GM19328 (cell line): Measurements from ENCODE around the gene ME1.
"Not testable (repeated sequence)": the region's sequence is repeated elsewhere in the genome, so short reads cannot be mapped to it uniquely, and the experiment has no call there.

ENCODE experiments used
- ATAC-seq: cut with Tn5 transposase; IDR thresholded peaks from one replicate; pipeline ENCODE4 v1.9.1; 2021; ENCODE audit warnings: mild to moderate bottlenecking, moderate library complexity; ENCODE audit not compliant: unreplicated experiment

The ME1 gene

DNA sequence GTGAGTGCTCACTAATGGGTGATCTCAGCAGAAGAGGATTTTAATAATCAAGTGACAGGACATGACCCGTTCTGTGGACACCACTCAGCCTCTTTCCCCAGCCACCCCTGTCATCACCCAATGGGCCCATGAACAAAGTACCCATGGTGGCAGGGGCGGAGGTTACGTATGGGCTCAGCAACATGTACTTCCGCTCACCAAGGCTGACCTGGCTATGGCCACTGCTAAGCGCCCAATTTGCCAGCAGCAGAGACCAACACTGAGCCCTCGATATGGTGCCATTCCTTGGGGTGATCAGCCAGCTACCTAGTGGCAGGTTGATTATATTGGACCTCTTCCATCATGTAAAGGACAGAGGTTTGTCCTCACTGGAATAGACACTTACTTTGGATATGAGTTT, 68.5 kb downstream of the ME1 start:
- not testable (repeated sequence) for ATAC-seq

- no peak for ATAC-seq
Observed at GRCh38 chr6:83359638-83360037, 71.2 kb downstream of the ME1 start.

DNA sequence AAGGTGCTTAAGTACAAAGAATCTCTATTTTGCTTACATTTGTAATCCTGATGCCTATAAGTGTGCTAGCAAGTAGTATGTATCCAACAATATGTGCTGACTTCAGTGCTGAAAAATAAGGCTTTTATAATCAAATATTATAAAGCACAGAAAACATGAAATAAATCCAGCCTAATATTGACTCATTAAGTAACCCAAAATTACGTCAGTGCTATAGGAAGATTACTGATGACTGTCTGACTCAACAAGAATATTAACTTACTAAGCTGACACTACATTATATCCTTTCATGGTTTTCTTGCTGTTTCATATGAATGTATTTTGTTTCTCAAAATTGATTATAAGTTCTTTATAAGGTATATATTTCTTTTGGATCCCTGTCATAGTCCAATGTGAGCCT, 76.1 kb downstream of the ME1 start:
- ATAC-seq, result no peak

DNA sequence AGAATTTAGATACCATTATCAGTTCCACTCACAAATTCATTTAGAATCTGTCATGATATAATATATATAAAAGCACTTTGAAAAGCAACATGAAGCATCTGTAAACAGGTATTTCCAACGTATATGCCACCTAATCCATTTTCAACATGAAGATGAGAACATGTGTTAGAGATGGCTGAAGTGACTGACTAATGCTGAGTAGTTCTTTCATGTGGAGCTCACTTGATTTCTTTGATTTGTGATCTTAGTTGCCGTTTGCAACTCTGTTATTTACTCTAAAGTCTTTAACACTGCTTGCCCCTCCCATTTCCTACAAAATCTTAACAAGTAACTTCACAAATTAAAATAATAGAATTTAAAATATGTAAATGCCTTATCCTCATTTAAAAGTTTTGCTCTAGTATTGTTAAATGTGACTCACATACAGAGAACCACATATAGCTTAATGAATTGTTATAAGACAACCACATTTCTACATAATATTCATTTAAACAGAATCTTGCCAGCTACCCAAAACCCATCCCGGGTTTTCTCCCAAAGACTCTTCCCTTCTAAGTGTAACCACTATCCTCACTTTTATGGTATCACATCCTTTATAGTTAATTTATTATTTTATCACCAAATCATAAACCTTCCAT, 78.3 kb downstream of the ME1 start:
- ATAC-seq, result no peak

DNA sequence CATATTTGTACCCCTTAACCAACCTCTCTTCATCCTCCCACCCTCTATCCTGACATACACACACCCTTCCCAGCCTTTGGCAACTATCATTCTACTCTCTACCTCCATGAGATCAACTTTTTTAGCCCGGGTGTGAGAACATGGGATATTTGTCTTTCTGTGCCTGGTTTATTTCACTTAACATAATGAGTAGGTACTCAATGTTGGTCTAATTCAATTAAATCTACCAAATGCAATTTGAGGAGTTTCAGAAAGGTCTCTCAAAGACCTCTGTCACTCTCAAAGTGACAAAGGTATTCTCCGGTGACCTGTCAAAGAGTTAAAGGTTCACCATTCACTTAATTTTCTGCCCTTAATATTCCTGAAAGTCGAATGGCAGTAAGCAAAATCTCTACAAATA, 87.7 kb downstream of the ME1 start:
- no peak for ATAC-seq

DNA sequence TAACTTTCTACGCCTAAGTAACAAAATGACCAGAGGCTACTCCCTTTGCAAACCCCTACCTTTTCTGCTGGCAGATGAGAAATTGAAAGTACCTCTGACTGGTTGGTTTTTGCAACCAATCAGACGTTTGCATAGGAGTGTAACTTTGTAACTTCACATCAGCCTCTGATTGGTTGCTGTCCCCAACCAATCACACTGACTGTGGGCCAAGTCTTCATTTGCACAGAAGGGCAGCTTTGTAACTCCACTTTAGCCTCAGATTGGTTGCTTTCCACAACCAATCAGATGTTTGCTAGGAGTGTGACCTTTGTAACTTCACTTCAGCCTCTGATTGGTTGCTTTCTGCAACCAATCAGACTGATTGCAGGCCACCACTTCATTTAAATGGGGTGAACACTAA, 89.1 kb downstream of the ME1 start:
- no peak for ATAC-seq

DNA sequence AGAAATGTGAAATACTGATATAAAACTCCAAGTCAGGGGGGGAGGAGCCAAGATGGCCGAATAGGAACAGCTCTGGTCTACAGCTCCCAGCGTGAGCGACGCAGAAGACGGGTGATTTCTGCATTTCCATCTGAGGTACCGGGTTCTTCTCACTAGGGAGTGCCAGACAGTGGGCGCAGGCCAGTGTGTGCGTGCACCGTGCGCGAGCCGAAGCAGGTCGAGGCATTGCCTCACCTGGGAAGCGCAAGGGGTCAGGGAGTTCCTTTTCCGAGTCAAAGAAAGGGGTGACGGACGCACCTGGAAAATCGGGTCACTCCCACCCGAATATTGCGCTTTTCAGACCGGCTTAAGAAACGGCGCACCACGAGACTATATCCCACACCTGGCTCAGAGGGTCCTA, 96.9 kb downstream of the ME1 start:
- ATAC-seq, result not testable (repeated sequence)

DNA sequence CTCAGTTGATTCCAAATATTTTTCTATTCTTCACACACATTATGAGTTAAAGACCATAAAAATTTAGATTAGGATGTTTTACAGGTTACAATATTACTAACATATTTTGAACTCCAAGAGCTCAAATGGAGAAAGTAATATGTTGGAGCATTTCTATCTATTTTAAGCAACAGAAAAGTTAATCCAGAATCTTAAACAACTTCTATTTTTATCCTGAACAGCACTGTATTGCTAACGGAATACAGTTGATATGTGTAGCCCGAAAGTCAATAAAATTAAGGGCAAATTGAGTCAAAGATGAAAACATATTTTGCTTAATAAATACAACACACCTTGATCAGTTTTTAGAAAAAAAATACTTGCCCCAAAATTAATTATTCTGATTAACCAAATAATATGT, 97.4 kb downstream of the ME1 start:
- no peak for ATAC-seq

DNA sequence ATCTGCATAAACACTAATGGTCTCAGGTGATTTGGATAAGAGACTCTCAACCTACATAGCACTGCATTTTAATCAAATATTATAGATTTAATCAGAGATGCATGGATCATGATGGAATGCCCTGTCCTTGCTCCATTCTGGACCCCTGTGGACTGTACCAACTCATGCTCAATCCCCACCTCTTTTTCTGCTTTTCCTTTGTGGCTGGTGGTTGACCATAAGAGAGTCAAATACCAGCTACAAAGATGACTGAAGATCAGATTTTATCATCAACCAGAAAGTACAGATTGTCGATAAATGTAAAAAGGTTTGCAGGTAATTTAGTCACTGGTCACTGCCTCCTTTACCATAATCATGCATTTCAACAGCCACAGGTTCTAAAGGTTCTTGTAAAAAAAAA, 116.2 kb downstream of the ME1 start:
- no peak for ATAC-seq

- no peak for ATAC-seq
Observed at GRCh38 chr6:83313882-83314281, 117.0 kb downstream of the ME1 start.

DNA sequence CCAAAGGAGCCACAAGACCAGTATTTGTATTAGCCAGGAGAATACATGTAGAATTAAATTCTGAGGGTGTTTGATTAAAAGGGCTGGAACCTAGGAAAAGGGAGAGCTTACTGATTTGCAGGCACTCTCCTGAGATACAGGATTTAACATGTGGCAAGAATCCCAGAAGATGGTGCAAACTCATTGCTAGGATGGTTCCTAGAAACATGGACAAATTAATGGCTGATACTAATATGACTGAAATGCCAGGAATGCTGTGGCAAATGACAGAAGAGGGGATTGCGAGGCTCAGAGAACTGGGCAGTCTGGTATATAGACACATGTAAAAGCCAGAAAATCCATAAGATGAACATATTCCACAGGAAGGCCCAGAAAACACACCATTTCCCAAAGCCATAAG, 119.6 kb downstream of the ME1 start:
- no peak for ATAC-seq

- ATAC-seq, result no peak
Observed at GRCh38 chr6:83310046-83310445, 120.8 kb downstream of the ME1 start.

GRCh38 chr6:83309344-83309743, 121.5 kb downstream of the ME1 start:
- ATAC-seq, result no peak

- no peak for ATAC-seq
Observed at GRCh38 chr6:83308833-83309232, 122.0 kb downstream of the ME1 start.

DNA sequence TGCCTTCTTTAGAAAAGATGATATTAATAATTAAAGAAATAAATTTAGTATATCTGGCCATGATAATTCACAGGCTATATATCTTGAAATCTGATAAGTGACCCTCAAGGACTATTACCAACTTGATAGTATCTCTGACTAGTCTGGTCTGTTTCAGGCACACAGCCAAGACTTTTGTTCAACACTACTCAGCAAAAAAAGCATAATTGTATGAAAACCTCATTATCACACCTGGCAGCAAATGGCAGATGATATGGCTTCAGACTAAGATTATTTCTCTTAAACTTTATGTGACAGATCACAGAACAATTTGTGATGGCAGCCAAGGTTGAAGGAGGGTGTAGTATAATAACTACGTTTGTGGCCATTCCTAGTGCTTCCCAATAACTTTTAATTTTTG, 123.0 kb downstream of the ME1 start:
- no peak for ATAC-seq

DNA sequence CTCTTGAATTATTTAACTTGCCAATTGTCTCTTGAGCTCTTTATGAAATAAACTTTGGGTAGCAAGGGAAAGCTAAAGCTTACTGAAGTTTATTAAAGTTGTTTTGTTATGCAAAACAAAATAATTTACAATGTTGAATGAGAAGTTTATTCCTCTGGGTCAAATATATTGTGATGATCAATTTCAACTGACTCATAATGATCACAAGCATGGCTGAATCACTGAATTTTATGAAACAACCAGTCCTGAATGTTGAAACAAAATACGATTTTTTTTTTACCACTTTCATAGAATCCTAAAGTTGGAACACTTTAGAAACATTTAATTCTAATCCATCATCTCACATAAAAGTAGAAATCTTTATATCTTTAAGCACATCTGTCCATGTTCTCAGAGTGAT, 127.4 kb downstream of the ME1 start:
- ATAC-seq, result no peak

DNA sequence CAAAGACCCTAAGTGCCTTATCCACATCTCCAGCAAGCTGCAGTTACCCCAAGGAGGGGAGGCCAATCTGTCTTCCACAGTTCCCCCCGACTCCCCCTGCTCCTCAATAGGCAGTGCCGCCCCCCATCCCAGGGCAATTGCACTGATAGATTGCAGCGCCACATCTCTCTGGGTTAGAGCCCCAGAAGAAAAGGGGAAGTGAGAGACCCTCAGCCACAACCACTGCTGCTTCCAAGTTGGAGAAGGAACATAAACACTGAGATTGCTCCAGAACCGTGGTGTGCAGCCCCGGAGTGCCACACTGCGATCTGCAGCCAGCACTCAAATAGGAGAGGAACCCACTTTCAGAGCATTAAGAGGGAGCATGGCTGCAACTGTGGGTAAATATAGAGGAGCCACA, 136.2 kb downstream of the ME1 start:
- ATAC-seq, result no peak

DNA sequence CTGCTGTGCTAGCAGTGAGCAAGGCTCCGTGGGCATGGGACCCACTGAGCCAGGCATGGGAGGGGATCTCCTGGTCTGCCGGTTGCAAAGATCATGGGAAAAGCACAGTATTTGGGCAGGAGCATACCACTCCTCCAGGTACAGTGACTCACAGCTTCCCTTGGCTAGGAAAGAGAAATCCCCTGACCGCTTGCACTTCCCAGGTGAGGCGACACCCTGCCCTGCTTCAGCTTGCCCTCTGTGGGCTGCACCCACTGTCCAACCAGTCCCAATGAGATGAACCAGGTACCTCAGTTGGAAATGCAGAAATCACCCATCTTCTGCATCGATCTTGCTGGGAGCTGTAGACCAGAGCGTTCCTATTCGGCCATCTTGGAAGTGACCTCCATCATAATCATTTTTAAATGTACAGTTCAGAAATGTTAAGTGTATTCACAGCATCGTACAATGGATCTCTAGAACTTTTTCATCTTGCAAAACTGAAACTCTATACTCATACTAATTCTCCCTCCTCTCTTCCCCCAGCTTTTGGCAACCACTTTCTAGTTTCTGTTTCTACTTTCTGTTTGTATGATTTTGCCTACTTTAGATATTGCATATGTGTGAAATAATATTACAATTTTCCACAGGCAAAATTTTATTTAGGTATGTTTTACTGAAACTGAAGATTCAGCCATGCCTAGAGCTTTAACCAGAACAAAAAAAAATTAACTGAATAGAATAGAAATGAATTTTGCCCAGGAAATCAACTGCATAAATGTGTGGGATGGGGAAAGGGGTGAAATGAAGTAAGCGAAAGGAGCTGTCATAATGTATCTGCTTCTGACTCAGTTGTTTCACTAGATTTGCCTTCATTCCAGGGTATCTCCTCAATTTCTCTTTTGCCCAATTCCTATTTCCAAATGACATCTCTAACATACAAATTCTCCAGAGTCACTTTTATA, 137.7 kb downstream of the ME1 start:
- ATAC-seq, result peak; percentile 81

- ATAC-seq, result not testable (repeated sequence)
Observed at GRCh38 chr6:83287298-83287697, 143.6 kb downstream of the ME1 start.

GRCh38 chr6:83285917-83286316, 144.9 kb downstream of the ME1 start:
- no peak for ATAC-seq

DNA sequence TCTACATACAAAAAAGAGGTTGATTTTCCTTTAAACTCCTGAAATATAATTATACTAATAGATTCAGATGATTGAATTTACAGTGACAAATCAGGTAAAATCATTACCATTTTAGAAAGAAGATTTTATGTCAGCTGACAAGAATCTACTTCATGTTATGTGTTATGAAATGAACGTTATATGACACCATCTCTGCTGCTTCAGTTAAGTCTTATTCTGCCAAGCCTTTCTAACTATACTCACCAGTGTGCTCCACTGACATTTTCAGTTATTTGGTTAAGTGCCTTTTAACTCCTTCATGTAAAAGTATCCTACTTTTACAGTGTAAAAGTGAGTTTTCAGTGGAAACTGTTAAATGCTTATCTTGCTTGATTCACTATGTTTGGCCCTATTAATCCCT, 157.3 kb downstream of the ME1 start:
- no peak for ATAC-seq

- no peak for ATAC-seq
Observed at GRCh38 chr6:83270971-83271719, 159.7 kb downstream of the ME1 start.
